GM12873 (cell line): ENCODE measurements around the gene NDUFA5.

Source experiments
- CTCF ChIP-seq: IDR thresholded peaks from 2 replicates; pipeline ENCODE4 v1.5.1; 2012; ENCODE audit warnings: low read depth, mild to moderate bottlenecking, moderate library complexity, low read length, control low read depth; ENCODE audit not compliant: insufficient read depth; ENCODE audit errors: missing control alignments

The NDUFA5 gene

DNA sequence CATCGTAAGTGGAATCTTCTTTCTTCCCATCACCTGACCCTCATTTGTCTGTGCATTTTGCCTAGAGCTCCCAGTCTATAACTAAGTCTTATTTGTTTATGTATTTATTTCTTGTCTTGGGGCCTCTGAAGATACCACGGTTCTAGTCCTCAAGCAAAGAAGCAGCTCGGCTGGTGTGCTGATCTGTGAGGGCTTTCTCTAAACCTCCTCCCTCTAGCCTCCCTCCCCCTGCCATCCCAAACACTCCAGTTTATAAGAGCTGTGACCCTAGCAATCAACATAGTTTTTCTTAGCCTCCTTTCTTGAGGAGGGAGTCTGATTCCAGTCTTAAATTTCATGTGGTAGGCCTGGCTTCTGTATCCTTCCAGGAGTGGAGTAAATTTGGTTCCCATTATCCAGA lies 15.7 kb upstream of the NDUFA5 start:
- no peak for TF ChIP-seq CTCF

DNA sequence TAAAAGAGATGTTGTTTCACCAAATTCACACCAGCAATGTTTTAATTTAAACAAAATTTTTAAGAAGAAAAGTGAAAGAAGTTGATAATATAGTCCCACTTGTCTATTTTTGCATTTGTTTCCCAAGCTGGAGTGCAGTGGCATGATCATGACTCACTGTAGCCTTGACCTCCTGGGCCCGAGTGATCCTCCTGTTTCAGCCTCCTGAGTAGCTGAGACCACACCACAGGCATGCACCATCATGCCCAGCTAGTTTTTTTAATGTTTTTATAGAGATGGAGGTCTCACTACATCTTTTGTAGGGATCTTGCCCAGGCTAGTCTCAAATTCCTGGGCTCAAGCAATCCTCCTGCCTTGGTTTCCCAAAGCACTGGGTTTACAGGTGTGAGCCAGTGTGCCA lies 14.1 kb upstream of the NDUFA5 start:
- no peak for TF ChIP-seq CTCF

DNA sequence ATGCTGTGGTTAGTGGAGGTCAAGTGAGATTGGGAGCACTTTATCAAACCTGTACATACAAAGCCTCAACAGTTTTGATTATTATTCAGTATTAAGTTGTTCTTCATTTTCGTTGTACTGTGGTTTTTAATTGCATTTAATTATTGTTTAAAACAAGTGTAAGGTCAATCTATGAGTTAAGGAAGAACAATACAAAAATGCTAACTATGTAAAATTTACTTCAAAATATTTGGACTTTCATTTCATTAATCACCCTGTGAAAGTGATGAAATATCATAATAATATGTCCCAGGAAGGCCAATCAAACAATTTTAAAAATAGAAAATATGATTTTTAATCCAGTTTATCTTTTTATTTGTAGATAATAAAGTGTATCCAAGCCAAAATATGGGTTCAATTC lies 13.6 kb upstream of the NDUFA5 start:
- TF ChIP-seq CTCF = no peak

- no peak for TF ChIP-seq CTCF
Measured at GRCh38 chr7:123570390-123571182, 13.0 kb upstream of the NDUFA5 start.

DNA sequence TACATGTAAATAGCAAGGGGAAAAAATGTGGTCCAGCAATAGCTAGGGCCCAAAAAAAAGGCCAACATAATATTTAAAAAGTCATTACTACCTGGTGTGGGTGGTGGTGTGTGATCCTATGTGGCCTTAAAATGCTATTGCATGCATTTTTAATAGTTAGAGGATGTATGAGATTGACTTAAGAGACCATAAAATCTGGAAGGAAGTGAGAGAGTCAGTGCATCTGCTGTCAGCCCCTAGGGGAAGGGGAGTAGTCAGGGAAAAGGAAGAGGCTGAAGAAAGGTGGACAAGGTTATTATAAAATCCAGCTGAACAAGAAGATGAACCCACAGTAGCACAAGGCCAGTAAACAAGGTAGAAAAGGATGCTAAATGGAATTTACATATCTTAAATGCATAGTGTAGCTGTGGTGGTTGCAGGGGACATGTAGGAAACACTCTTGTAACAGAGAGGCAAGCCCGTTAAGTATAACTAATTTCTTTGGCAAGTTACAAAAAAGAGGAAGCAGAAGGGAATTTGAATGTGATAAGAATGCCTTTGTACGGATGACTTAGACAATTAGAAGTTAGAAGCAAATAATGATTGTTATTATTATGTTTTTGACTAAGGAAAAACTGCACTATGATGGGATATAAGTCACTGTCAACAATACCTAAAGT lies 11.9 kb upstream of the NDUFA5 start:
- TF ChIP-seq CTCF = no peak

DNA sequence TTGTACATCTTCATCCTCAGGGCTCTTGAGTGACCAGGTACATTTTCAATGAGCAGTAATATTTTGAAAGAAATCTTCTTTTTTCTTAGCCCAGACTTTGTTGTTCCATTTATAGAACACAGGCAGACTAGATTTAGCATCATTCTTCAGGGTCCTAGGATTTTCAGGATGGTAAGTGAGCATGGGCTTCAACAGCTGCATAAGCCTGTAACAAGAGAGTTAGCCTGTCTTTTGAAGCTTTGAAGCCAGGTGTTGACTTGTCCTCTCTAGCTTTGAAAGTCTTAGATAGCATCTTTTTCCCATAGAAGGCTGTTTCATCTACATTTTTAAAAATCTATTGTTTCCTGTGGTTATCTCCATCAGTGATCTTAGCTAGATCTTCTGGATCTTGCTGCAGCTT lies 4.5 kb upstream of the NDUFA5 start:
- TF ChIP-seq CTCF = no peak

GRCh38 chr7:123558289-123558874 lies 764 bp upstream of the NDUFA5 start:
- no peak for TF ChIP-seq CTCF
